GM12801 (cell line): ENCODE data around the gene PSAPL1.

Source experiments
- TF ChIP-seq, protein P1 (sequence below): IDR thresholded peaks from one replicate; pipeline ENCODE4 v1.5.1; 2011; ENCODE audit warnings: control low read depth; ENCODE audit not compliant: insufficient read length; ENCODE audit errors: extremely low read depth

PSAPL1 gene

DNA sequence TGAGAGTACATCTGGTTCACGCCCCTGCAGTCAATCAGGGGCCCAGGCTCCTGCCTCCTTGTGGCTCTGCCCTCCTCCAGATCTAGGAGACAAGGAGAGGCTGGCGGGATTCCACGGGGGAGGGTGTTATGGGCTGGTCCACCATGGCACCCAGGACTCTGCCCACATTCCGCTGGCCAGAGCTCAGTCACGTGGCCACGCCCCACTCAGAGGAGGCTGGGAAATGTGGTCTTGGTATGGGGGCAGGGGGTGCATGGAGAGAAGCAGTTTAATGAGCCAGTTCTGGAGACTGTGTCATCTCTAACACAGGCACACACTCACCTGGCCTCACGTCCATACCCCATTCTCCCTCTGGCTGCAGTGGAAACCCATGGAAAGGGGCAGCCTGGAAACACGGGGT lies 31.5 kb upstream of the PSAPL1 start:
- TF ChIP-seq, protein P1, sequence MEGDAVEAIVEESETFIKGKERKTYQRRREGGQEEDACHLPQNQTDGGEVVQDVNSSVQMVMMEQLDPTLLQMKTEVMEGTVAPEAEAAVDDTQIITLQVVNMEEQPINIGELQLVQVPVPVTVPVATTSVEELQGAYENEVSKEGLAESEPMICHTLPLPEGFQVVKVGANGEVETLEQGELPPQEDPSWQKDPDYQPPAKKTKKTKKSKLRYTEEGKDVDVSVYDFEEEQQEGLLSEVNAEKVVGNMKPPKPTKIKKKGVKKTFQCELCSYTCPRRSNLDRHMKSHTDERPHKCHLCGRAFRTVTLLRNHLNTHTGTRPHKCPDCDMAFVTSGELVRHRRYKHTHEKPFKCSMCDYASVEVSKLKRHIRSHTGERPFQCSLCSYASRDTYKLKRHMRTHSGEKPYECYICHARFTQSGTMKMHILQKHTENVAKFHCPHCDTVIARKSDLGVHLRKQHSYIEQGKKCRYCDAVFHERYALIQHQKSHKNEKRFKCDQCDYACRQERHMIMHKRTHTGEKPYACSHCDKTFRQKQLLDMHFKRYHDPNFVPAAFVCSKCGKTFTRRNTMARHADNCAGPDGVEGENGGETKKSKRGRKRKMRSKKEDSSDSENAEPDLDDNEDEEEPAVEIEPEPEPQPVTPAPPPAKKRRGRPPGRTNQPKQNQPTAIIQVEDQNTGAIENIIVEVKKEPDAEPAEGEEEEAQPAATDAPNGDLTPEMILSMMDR: no peak

DNA sequence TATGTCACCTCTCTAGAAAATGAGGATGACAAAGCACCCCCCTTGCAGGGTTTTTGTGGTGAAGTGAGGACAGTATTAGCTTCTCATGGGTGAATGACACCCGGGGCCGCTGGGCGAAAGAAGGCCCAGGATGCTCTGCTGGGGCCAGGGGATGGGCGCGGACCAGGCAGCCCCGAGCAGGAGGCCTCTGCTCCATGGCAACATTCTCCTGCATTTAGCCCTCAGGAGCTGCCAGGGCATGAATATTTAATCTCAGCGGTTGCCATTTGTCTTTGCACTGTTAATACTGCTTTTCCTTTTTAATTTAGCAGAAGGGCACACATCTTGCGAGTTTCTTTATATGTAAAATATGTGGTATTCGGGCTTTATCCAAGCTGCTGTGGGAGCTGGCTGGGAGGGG lies 30.3 kb upstream of the PSAPL1 start:
- TF ChIP-seq, protein P1: no peak

DNA sequence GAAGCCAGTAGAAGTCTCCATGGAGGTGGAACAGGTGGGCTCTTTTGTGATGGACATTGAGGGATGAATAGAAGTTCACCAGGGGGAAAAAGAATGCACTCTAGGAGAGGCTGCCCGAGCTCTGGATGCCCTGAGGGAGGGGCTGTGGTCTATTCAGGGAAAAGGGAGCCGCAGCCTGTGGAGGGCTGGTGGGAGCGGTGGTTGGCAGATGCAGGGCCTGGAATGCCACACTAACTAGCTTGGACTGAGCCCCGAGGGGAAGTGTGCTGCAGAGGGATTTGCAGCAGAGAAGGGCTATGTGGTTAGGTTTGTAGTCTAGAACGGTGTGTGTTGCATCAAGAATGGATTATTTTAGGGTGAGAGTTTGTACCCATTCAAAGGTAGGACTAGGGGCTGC lies 29.5 kb upstream of the PSAPL1 start:
- TF ChIP-seq, protein P1: no peak

DNA sequence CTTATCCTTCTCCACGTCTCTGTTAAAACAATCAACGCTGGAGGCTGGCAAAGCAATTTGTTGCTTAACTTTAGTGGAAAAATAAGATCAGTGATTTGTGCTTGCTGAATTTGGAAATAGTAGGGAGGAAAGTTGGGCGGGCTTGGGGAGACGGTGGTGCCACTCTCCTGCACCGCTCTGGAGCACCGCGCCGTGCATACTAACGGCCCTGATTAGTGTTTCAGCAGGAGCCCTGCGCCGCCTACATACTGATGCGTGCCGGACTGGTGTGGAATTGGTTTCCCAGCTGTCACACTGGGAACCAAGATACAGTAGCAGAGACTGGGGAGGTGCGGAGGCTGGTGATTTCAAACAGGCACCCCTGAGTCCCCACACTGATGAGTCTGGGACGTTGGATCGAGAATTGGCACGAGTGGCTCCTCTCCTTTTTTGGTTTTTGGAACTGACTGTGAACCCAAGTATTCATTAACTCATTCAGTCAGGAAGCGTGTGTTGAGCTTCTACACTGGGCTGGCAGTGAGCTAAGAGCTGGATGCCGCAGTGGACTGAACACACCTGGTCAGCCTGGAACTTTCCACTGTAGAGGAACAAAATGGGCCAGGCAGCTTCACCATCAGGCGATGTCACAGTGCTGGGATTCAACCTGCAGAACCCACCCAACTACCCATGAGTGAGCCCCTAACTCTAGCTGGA lies 29.0 kb upstream of the PSAPL1 start:
- TF ChIP-seq, protein P1: no peak

DNA sequence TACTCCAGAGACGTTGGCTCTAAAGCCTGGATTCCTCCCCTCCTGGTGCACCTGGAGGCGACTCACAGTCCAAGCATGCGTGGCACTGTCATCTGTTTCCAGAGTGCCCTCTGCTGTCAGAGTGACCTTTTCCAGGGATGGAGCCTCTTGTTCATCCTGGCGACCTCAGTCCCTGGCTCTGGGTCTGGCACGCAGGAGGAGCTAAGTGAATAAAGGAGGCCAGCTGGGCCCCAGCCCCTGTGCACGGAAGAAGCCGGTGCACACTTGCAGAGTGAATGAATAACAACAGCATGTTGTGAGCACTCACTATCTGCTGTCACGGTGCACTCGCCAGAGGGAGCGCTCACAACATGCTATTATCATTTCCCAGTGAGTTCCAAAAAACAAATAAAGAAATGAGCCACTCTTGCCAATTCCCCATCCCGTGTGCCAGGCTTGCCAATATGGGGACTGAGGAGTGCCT lies 27.8 kb upstream of the PSAPL1 start:
- TF ChIP-seq, protein P1: no peak

DNA sequence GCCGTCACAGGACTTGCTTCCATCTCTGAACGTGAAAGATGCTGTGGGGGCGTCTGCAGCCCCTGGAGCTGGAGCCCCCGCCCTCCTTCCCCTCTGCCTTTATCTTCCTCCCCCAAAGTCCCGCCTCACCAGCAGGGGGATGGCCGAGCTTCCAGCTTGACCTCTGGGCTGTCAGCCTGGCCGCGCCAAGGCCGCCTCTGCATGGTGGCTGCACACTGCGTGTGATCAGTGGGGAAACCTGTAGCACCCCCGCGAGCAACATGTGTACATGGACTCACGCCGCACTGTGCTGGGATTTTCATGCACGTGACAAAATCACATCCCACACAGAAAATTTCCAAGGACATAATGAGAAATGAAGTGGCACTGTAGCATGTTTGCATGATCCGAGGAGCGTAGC lies 26.5 kb upstream of the PSAPL1 start:
- TF ChIP-seq, protein P1: no peak

DNA sequence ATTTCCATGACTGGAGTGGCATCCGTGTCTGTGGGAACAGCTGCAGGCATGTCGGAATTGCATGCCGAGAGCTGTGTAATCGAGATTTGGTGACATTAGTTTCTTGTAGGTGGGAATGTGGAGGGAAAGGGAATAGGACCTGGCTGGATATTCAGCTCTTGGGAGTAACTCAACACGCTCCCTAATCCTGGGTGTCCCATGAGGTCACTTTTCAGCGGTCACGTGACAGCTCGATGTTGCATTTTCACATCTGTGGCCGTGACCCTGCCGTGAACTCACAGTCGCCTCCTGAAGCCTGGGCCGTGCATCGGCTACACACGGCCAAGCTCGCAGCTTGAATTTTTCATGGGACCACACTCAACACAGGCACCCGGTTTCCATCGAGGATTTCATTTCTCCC lies 25.8 kb upstream of the PSAPL1 start:
- TF ChIP-seq, protein P1: no peak
